Kidney epithelial cell (primary cell): Measurements from ENCODE around the gene PRCP. TPM values are rescaled to one million over a fixed set of nuclear protein-coding genes. Genes with fewer than 3 reads are reported as not detected.

Experiments
- DNase-seq: peaks from one replicate; pipeline ENCODE4 v3.0.0-alpha.2; 2010; ENCODE audit warnings: low read depth
- H3K27me3 ChIP-seq: 2 replicates; pipeline ENCODE4 v1.6.0; 2011; ENCODE audit warnings: low read length; ENCODE audit not compliant: control insufficient read depth, insufficient read depth
- H3K36me3 ChIP-seq: 2 replicates; pipeline ENCODE4 v1.5.1; 2011; ENCODE audit warnings: low read length; ENCODE audit not compliant: control insufficient read depth, insufficient read depth
- H3K4me3 ChIP-seq: 2 replicates; pipeline ENCODE4 v1.5.1; 2011; ENCODE audit warnings: low read depth, mild to moderate bottlenecking, control low read depth, low read length
- CTCF ChIP-seq: IDR thresholded peaks from 2 replicates; pipeline ENCODE4 v1.5.1; 2011; ENCODE audit warnings: mild to moderate bottlenecking, moderate library complexity, low read length, control low read depth, inconsistent platforms; ENCODE audit not compliant: insufficient read depth, poor library complexity, severe bottlenecking
- total RNA-seq: library from RNA; depleted of rRNA; stranded (reverse); fragments of >200 nt; gene quantifications from 2 replicates; pipeline ENCODE4 v1.2.3, GENCODE V29; 2015

Gene PRCP
- total RNA-seq, 1 donor from 2014 or later, result 23.7 TPM

DNA sequence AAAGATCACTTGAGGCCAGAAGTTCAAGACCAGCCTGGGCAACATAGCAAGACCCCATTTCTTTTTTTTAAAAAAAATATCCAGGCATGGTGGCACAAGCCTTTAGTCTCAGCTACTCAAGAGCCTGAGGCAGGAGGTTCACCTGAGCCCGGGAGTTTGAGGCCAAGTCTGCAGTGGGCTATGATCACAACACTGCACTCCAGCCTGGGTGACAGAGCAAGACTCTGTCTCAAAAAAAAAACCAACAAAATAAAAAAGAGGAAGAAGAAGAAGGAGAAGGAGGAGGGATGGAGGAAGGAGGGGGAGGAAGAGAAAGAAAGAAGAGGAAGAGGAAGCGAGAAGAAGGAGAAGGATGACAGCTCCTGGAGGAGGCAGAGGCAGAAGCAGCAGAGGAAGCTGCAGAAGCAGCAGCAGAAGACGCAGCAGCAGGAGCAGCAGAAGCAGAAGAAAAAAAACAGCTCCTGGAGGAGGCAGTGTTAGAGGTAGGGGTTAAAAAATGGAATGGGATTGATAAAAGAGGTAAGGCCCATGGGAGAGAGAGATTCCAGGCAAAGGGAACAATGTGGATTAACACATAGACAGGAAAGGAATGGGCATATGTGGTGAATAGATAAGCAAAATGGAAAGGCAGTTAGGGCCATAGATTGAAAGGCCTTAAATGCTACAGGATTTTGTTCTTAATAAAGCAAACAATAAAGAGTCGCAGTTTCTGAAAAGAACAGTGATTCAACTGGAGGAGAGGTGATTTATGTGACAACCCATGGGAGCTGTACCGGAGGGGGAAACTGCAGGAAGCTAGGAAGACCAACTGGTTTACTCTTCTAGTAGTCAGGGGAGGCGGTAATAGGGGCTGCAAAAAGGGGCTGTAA lies 10.9 kb downstream of the PRCP start:
- no peak for TF ChIP-seq CTCF
- no peaks in the 10 kb centered on the region for H3K27me3 ChIP-seq
- H3K4me3 ChIP-seq, result no peak overlapping the region
- no peaks in the 10 kb centered on the region for H3K36me3 ChIP-seq
- no peak for DNase-seq

DNA sequence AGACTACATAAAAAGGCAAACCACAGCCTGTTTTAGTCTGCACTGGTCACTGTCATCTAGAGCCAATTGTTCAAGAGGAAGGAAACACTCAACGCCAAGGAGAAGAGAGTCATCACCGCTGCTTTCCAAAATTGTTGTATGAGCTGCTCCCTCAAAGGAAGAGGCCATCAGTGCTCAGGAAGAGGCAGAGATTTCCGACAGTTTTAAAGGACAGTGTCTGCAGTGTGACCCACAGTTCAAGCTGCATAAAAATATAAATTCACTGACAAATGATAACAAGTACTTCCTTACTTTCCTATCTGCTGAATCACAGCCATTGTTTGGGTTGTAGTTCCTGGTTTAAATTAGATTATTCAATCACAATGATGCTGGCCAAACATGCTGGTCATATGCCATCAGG lies 16.4 kb downstream of the PRCP start:
- TF ChIP-seq CTCF, result no peak

GRCh38 chr11:82874646-82875523 lies 25.3 kb downstream of the PRCP start:
- H3K4me3 ChIP-seq, result no peak overlapping the region
- DNase-seq, result no peak
- no peaks in the 10 kb centered on the region for H3K27me3 ChIP-seq
- no peak for TF ChIP-seq CTCF
- no peaks in the 10 kb centered on the region for H3K36me3 ChIP-seq

More for the DNA sequence above, 16.4 kb downstream of the PRCP start:
- no peaks in the 10 kb centered on the region for H3K36me3 ChIP-seq
- H3K4me3 ChIP-seq, result no peak overlapping the region
- no peak for DNase-seq
- no peaks in the 10 kb centered on the region for H3K27me3 ChIP-seq

GRCh38 chr11:82873919-82874333 lies 26.3 kb downstream of the PRCP start:
- no peak overlapping the region for H3K4me3 ChIP-seq
- TF ChIP-seq CTCF, result no peak
- DNase-seq, result no peak

GRCh38 chr11:82872377-82873150 lies 27.7 kb downstream of the PRCP start:
- DNase-seq, result no peak
- TF ChIP-seq CTCF, result no peak
- no peaks in the 10 kb centered on the region for H3K27me3 ChIP-seq
- H3K36me3 ChIP-seq, result no peaks in the 10 kb centered on the region
- H3K4me3 ChIP-seq, result no peak overlapping the region

More at GRCh38 chr11:82873919-82874333, 26.3 kb downstream of the PRCP start:
- Histone ChIP-seq H3K36me3 (no peaks in the 10 kb centered on the region), H3K27me3 (no peaks in the 10 kb centered on the region)
